GM23338 (cell line): ENCODE results near the gene TMEM88. TPM values are rescaled to one million over a fixed set of nuclear protein-coding genes. Genes with fewer than 3 reads are reported as not detected.

Source experiments
- ATAC-seq: fragments of 200-7000 bp; cut with Tn5 transposase; 3 replicates; pipeline ENCODE4 v1.9.1; 2020
- DNase-seq: peaks from one replicate; pipeline ENCODE4 v3.0.0-alpha.2; 2015; ENCODE audit warnings: low spot score
- H2AFZ ChIP-seq: fragments of 200-600 bp; sonication (generic); 2 replicates; pipeline ENCODE4 v1.8.0; 2016; ENCODE audit warnings: antibody characterized with exemption, mild to moderate bottlenecking, moderate library complexity
- H3F3A ChIP-seq: fragments of 200-600 bp; sonication (generic); replicated peaks from 2 replicates; pipeline ENCODE4 v1.8.0; 2017; ENCODE audit warnings: antibody characterized with exemption, mixed run types, low read depth
- H3K27ac ChIP-seq: fragments of 200-600 bp; sonication (generic); 2 replicates; pipeline ENCODE4 v1.6.1; 2016; ENCODE audit warnings: low read depth
- H3K27me3 ChIP-seq: fragments of 200-600 bp; sonication (generic); 2 replicates; pipeline ENCODE4 v1.8.0; 2016; ENCODE audit warnings: mild to moderate bottlenecking, mixed run types, moderate library complexity; ENCODE audit not compliant: insufficient read depth
- H3K36me3 ChIP-seq: fragments of 200-600 bp; sonication (generic); 2 replicates; pipeline ENCODE4 v1.8.0; 2016; ENCODE audit warnings: mild to moderate bottlenecking; ENCODE audit not compliant: insufficient read depth
- H3K4me1 ChIP-seq: fragments of 200-600 bp; sonication (generic); 2 replicates; pipeline ENCODE4 v1.8.0; 2016; ENCODE audit warnings: mild to moderate bottlenecking, moderate library complexity; ENCODE audit not compliant: insufficient read depth
- H3K4me2 ChIP-seq: fragments of 200-600 bp; sonication (generic); 2 replicates; pipeline ENCODE4 v1.7.1; 2017; ENCODE audit warnings: mixed run types
- H3K4me3 ChIP-seq: fragments of 200-600 bp; sonication (generic); 2 replicates; pipeline ENCODE4 v1.6.1; 2016; ENCODE audit warnings: mixed run types
- H3K79me2 ChIP-seq: fragments of 200-600 bp; sonication (generic); replicated peaks from 2 replicates; pipeline ENCODE4 v1.8.0; 2017; ENCODE audit warnings: mild to moderate bottlenecking; ENCODE audit not compliant: insufficient read depth
- H3K9me2 ChIP-seq: fragments of 200-600 bp; sonication (generic); 2 replicates; pipeline ENCODE4 v1.8.0; 2017; ENCODE audit not compliant: insufficient read depth
- H4K20me1 ChIP-seq: fragments of 200-600 bp; sonication (generic); replicated peaks from 2 replicates; pipeline ENCODE4 v1.8.0; 2017; ENCODE audit warnings: mild to moderate bottlenecking; ENCODE audit not compliant: insufficient read depth
- H3K27ac Mint-ChIP-seq: 2 replicates; pipeline ENCODE4 v1.8.0; 2020; ENCODE audit warnings: inconsistent platforms, mild to moderate bottlenecking, moderate library complexity, mixed read lengths
- H3K27me3 Mint-ChIP-seq: 3 replicates; pipeline ENCODE4 v1.8.0; 2022; ENCODE audit warnings: low read depth, mild to moderate bottlenecking, moderate library complexity, mixed read lengths, inconsistent platforms; ENCODE audit not compliant: insufficient read depth, poor library complexity
- H3K36me3 Mint-ChIP-seq: 3 replicates; pipeline ENCODE4 v1.8.0; 2021; ENCODE audit warnings: low read depth, mild to moderate bottlenecking, inconsistent platforms, moderate library complexity, mixed read lengths
- H3K4me1 Mint-ChIP-seq: 3 replicates; pipeline ENCODE4 v1.8.0; 2020; ENCODE audit warnings: mild to moderate bottlenecking, inconsistent platforms, mixed read lengths
- H3K4me3 Mint-ChIP-seq: 3 replicates; pipeline ENCODE4 v1.8.0; 2021; ENCODE audit warnings: moderate library complexity, mild to moderate bottlenecking, inconsistent platforms, mixed read lengths
- H3K9me3 Mint-ChIP-seq: 3 replicates; pipeline ENCODE4 v1.8.0; 2020; ENCODE audit warnings: moderate library complexity, mild to moderate bottlenecking, inconsistent platforms, mixed read lengths
- CREB1 ChIP-seq: fragments of 250-450 bp; sonication (Bioruptor Pico); IDR thresholded peaks from 2 replicates; pipeline ENCODE4 v1.5.0; 2020; ENCODE audit warnings: low read depth, mild to moderate bottlenecking, moderate library complexity
- CTCF ChIP-seq, 2 experiments: fragments of 200-600 bp in 1 of 2; sonication (generic) in 1 of 2; conservative IDR thresholded peaks; 2 replicates each; pipeline versions ENCODE4 v1.5.1 to v1.6.1; 2016 to 2017; ENCODE audit warnings: antibody characterized with exemption in 2 of 2, low read depth in 2 of 2, mild to moderate bottlenecking in 2 of 2, moderate library complexity in 1 of 2
- ETS1 ChIP-seq: IDR thresholded peaks from 2 replicates; pipeline ENCODE4 v1.6.1; 2016; ENCODE audit warnings: antibody characterized with exemption
- EZH2 ChIP-seq: fragments of 200-600 bp; sonication (generic); IDR thresholded peaks from one replicate; pipeline ENCODE4 v1.8.0; 2017; ENCODE audit warnings: antibody characterized with exemption, mild to moderate bottlenecking, low read depth; ENCODE audit not compliant: unreplicated experiment
- EZH2phosphoT487 ChIP-seq: fragments of 200-600 bp; sonication (generic); IDR thresholded peaks from one replicate; pipeline ENCODE4 v1.8.1; 2018; ENCODE audit warnings: antibody characterized with exemption; ENCODE audit not compliant: unreplicated experiment
- JUNB ChIP-seq: IDR thresholded peaks from one replicate; pipeline ENCODE4 v1.6.1; 2016; ENCODE audit warnings: antibody characterized with exemption; ENCODE audit not compliant: unreplicated experiment
- NANOG ChIP-seq: IDR thresholded peaks from 2 replicates; pipeline ENCODE4 v1.6.1; 2016; ENCODE audit warnings: antibody characterized with exemption, borderline replicate concordance
- POLR2AphosphoS5 ChIP-seq: IDR thresholded peaks from 2 replicates; pipeline ENCODE4 v1.6.1; 2016; ENCODE audit warnings: antibody characterized with exemption, low read depth
- REST ChIP-seq: IDR thresholded peaks from one replicate; pipeline ENCODE4 v1.6.1; 2018; ENCODE audit warnings: antibody characterized with exemption; ENCODE audit not compliant: unreplicated experiment
- STAT1 ChIP-seq: IDR thresholded peaks from one replicate; pipeline ENCODE4 v1.6.1; 2016; ENCODE audit warnings: antibody characterized with exemption; ENCODE audit not compliant: unreplicated experiment
- ZNF114 ChIP-seq: fragments of 250-450 bp; sonication (Bioruptor Pico); IDR thresholded peaks from 2 replicates; pipeline ENCODE4 v1.5.0; 2020; ENCODE audit warnings: mild to moderate bottlenecking, moderate library complexity
- ZNF331 ChIP-seq: fragments of 250-450 bp; sonication (Bioruptor Pico); IDR thresholded peaks from 2 replicates; pipeline ENCODE4 v1.5.0; 2020; ENCODE audit warnings: low read depth, mild to moderate bottlenecking, moderate library complexity
- polyA plus RNA-seq: library from polyadenylated mRNA; unstranded; fragments of >200 nt; fragmentation: Nextera tagmentation; extraction: Ambion mirVana; gene quantifications from 2 replicates; pipeline ENCODE4 v1.2.1, GENCODE V29; 2016
- total RNA-seq: library from RNA; depleted of rRNA; stranded (reverse); fragments of >200 nt; shearing (Covaris generic); gene quantifications from 2 replicates; pipeline ENCODE4 v1.2.3, GENCODE V29; 2014

The TMEM88 gene
- total and polyA plus RNA-seq, 2 experiments from 2014 or later: 0.58 to 0.97 TPM

GRCh38 chr17:7881276-7882054, 26.6 kb downstream of the TMEM88 start:
- H3K4me3 ChIP-seq: no peak overlapping the region
- H3K4me1 ChIP-seq: peaks cover 20% of the 10 kb centered on the region; the same call in 1 of the 2 replicates
- no peaks in the 10 kb centered on the region for H4K20me1 ChIP-seq
- no peaks in the 10 kb centered on the region; the same call in 2 of the 3 replicates for H3K9me3 Mint-ChIP-seq
- H3K27me3 Mint-ChIP-seq: peaks cover 2% of the 10 kb centered on the region
- H3K4me1 Mint-ChIP-seq: peaks cover 3% of the 10 kb centered on the region; the same call in 1 of the 3 replicates
- H2AFZ ChIP-seq: no peak overlapping the region
- no peak overlapping the region for H3K27ac ChIP-seq
- TF ChIP-seq REST (no peak), EZH2phosphoT487 (no peak)
- H3F3A ChIP-seq: peaks cover 5% of the 10 kb centered on the region
- no peak overlapping the region for H3K27ac Mint-ChIP-seq
- DNase-seq (no peak), ATAC-seq (no peak)
- H3K36me3 Mint-ChIP-seq: no peaks in the 10 kb centered on the region; the same call in 2 of the 3 replicates
- H3K4me3 Mint-ChIP-seq: no peak overlapping the region
- H3K27me3 ChIP-seq: peaks cover 51% of the 10 kb centered on the region
- H3K4me2 ChIP-seq: no peak overlapping the region
- no peaks in the 10 kb centered on the region for H3K9me2 ChIP-seq
- H3K79me2 ChIP-seq: no peaks in the 10 kb centered on the region
- no peaks in the 10 kb centered on the region for H3K36me3 ChIP-seq

GRCh38 chr17:7882068-7882467, 27.2 kb downstream of the TMEM88 start:
- no peak overlapping the region for H2AFZ ChIP-seq
- no peak for ATAC-seq
- H3K4me3 ChIP-seq: no peak overlapping the region
- no peaks in the 10 kb centered on the region for H3K36me3 ChIP-seq
- H3K4me2 ChIP-seq: no peak overlapping the region
- Mint-ChIP-seq H3K4me3 (no peak overlapping the region), H3K4me1 (peaks cover 3% of the 10 kb centered on the region; the same call in 1 of the 3 replicates), H3K9me3 (no peaks in the 10 kb centered on the region; the same call in 2 of the 3 replicates), H3K27me3 (peaks cover 2% of the 10 kb centered on the region), H3K27ac (no peak overlapping the region), H3K36me3 (no peaks in the 10 kb centered on the region; the same call in 2 of the 3 replicates)
- H3K4me1 ChIP-seq: peaks cover 26% of the 10 kb centered on the region
- no peaks in the 10 kb centered on the region for H3K9me2 ChIP-seq
- H3K79me2 ChIP-seq: no peaks in the 10 kb centered on the region
- H3K27me3 ChIP-seq: peaks cover 57% of the 10 kb centered on the region
- no peak for DNase-seq
- peaks cover 8% of the 10 kb centered on the region for H3F3A ChIP-seq
- no peaks in the 10 kb centered on the region for H4K20me1 ChIP-seq
- no peak overlapping the region for H3K27ac ChIP-seq
- TF ChIP-seq ETS1 (no peak), REST (no peak), NANOG (no peak), POLR2AphosphoS5 (no peak), EZH2phosphoT487 (no peak), ZNF114 (CRISPR knock-in tag) (no peak), JUNB (no peak), CREB1 (CRISPR knock-in tag) (no peak), ZNF331 (CRISPR knock-in tag) (no peak), EZH2 (no peak), CTCF (conservative IDR thresholded peaks at IDR 0.05; ENCODE audit: low read depth in 2 of 2) (no peak), STAT1 (no peak)
